Pons (tissue), 1 donor: ENCODE data around the gene NXT1.

ENCODE experiments used
- DNase-seq: peaks from one replicate; pipeline ENCODE4 v3.0.0-alpha.2; 2016; ENCODE audit warnings: low spot score

Gene NXT1

DNA sequence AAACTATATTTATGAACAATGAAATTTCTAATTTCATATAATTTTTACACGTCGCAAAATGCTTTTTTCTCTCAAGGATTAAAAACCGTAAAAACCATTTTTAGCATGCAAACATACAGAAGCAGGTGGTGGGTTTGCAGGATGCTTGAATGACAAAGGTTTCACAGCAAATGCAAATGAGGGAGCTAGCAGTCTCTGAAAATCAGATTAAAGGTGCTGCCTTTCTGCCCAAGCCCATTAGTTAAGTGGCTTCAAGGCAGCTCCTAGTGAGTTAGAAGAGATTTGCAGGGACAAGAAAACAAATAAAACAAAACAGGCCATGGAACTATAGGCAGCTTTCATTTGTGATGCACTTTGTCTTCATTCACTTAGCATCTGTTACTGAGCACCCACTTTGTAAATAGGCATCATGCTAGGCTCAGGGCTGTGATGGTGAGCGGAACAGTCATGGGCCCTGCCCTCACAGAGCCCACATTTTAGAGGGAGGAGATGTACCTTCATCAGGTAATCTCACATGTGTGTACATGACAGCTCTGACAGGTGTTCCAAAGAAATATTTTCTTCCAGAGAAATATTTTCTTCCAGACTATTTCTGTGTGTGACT lies 41.2 kb downstream of the NXT1 start:
- no peak for DNase-seq

GRCh38 chr20:23393996-23394775 lies 43.6 kb downstream of the NXT1 start:
- DNase-seq, result no peak

- DNase-seq, result no peak
These were observed 46.5 kb downstream of the NXT1 start for GRCh38 chr20:23396950-23397627.

DNA sequence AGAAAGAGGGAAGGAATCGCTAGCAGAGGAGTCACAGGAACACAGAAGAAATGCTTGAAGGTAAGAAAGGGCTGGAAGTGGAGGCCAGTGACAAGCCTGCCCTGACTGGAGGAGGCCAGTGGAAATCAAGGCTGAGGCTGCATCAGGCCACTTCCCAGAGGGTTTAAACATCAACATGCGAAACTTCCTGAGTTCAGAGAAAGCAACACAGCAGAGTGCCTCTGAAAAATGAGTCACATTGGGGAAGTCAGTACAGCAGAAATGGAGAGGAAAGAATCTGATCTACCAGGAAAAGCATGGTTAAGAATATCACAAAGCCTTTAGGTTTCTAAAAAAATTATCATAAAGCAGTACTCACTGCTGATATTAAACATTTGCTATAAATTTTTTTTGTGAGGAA lies 47.4 kb downstream of the NXT1 start:
- DNase-seq, result no peak

- DNase-seq, result no peak
These were observed 49.1 kb downstream of the NXT1 start for GRCh38 chr20:23399568-23400241.

- DNase-seq, result no peak
These were observed 50.5 kb downstream of the NXT1 start for GRCh38 chr20:23401051-23401450.

GRCh38 chr20:23403751-23404150 lies 53.2 kb downstream of the NXT1 start:
- no peak for DNase-seq

GRCh38 chr20:23404196-23404595 lies 53.6 kb downstream of the NXT1 start:
- DNase-seq, result no peak
